Esophagus muscularis mucosa (tissue), 3 donors: ENCODE measurements around the gene FAM169A.

Source experiments
- CTCF ChIP-seq, 3 experiments: fragments of 200-600 bp in 2 of 3; fragments of 450-650 bp in 1 of 3; sonication (generic) in 2 of 3; IDR thresholded peaks; one replicate each; pipeline ENCODE4 v1.5.1; 2017 to 2019; ENCODE audit warnings: antibody characterized with exemption in 3 of 3, mild to moderate bottlenecking in 2 of 3, moderate library complexity in 1 of 3
- POLR2A ChIP-seq: fragments of 450-650 bp; IDR thresholded peaks from one replicate; pipeline ENCODE4 v1.6.1; 2017; ENCODE audit warnings: antibody characterized with exemption, moderate library complexity, mild to moderate bottlenecking, low read depth
- POLR2AphosphoS5 ChIP-seq, 2 donors: sonication (generic); formaldehyde crosslinking; IDR thresholded peaks; one replicate each; pipeline ENCODE4 v1.6.1; 2017; ENCODE audit warnings: antibody characterized with exemption in 2 of 2

GRCh38 chr5:74877624-74878304, 11.6 kb upstream of the FAM169A start:
- no peak for TF ChIP-seq CTCF (IDR thresholded peaks at IDR 0.05)
- no peak for TF ChIP-seq POLR2AphosphoS5 (IDR thresholded peaks at IDR 0.05)
- no peak for TF ChIP-seq POLR2A
